Right lobe of liver (tissue), 4 donors: ENCODE data around the gene OR5H15.

Source experiments
- CTCF ChIP-seq, 4 donors: fragments of 200-600 bp in 3 of 4; fragments of 450-650 bp in 1 of 4; IDR thresholded peaks; one replicate each; pipeline versions ENCODE4 v1.5.1 to v1.8.0; 2016 to 2022; ENCODE audit warnings: antibody characterized with exemption in 4 of 4, mild to moderate bottlenecking in 2 of 4
- POLR2A ChIP-seq: fragments of 450-650 bp; IDR thresholded peaks from one replicate; pipeline ENCODE4 v1.6.1; 2017; ENCODE audit warnings: antibody characterized with exemption, mild to moderate bottlenecking
- donor health status: DM: no; HTN: no; CAD: no.
- donor health status: DM: no; HTN: no; CAD: no.
- donor health status: DM: no; HTN: yes; CAD: no.

GRCh38 chr3:98147179-98147578, 19.3 kb upstream of the OR5H15 start, which contains the start of gene OR5H14:
- no peak for TF ChIP-seq POLR2A
- TF ChIP-seq CTCF (IDR thresholded peaks at IDR 0.05): no peak
